Liver (tissue), 9 donors: ENCODE measurements around the gene VAPB. TPM values are rescaled to one million over a fixed set of nuclear protein-coding genes. Genes with fewer than 3 reads are reported as not detected.

Experiments used
- DNase-seq: peaks from one replicate; pipeline ENCODE4 v3.0.0-alpha.2; 2017; ENCODE audit warnings: low spot score
- H3K27ac ChIP-seq, 2 donors: one replicate each; pipeline ENCODE4 v1.7.0; 2013; ENCODE audit warnings: inconsistent platforms in 2 of 2, low read length in 2 of 2, control low read depth in 1 of 2, low read depth in 1 of 2, mild to moderate bottlenecking in 1 of 2
- H3K27me3 ChIP-seq, 4 donors: one replicate each; pipeline versions ENCODE4 v1.6.1 to v1.7.0; 2013; ENCODE audit warnings: low read length in 3 of 4, inconsistent platforms in 1 of 4, mild to moderate bottlenecking in 1 of 4, moderate library complexity in 1 of 4; ENCODE audit not compliant: control insufficient read depth in 4 of 4, insufficient read depth in 4 of 4
- H3K36me3 ChIP-seq, 4 donors: one replicate each; pipeline versions ENCODE4 v1.6.1 to v1.7.0; 2013; ENCODE audit warnings: low read length in 3 of 4, mild to moderate bottlenecking in 3 of 4, low read depth in 1 of 4, moderate library complexity in 1 of 4; ENCODE audit not compliant: control insufficient read depth in 4 of 4, insufficient read depth in 3 of 4
- H3K4me1 ChIP-seq, 4 donors: one replicate each; pipeline versions ENCODE4 v1.6.1 to v1.7.0; 2013; ENCODE audit warnings: low read length in 3 of 4, mild to moderate bottlenecking in 3 of 4, moderate library complexity in 1 of 4; ENCODE audit not compliant: control insufficient read depth in 4 of 4, insufficient read depth in 4 of 4
- H3K4me3 ChIP-seq, 3 donors: one replicate each; pipeline versions ENCODE4 v1.6.1 to v1.7.0; 2013; ENCODE audit warnings: low read length in 3 of 3, control low read depth in 1 of 3, low read depth in 1 of 3, mild to moderate bottlenecking in 1 of 3
- H3K9ac ChIP-seq, 2 donors: one replicate each; pipeline ENCODE4 v1.7.0; 2013; ENCODE audit warnings: low read length in 2 of 2, mild to moderate bottlenecking in 2 of 2, moderate library complexity in 2 of 2, control low read depth in 1 of 2, low read depth in 1 of 2
- H3K9me3 ChIP-seq, 4 donors: one replicate each; pipeline versions ENCODE4 v1.6.1 to v1.7.0; 2013; ENCODE audit warnings: low read length in 3 of 4; ENCODE audit not compliant: control insufficient read depth in 4 of 4
- ATF3 ChIP-seq: IDR thresholded peaks from 2 replicates; pipeline ENCODE4 v1.6.1; 2016; ENCODE audit warnings: antibody characterized with exemption
- CTCF ChIP-seq: fragments of 150-350 bp; IDR thresholded peaks from 2 replicates; pipeline ENCODE4 v1.5.1; 2017; ENCODE audit warnings: improper control_type of control experiment, low read depth, low read length; ENCODE audit not compliant: missing input control
- EGR1 ChIP-seq, 2 donors: IDR thresholded peaks; 2 replicates each; pipeline ENCODE4 v1.6.1; 2016 to 2018; ENCODE audit warnings: antibody characterized with exemption in 2 of 2, low read depth in 2 of 2
- FOXA1 ChIP-seq: IDR thresholded peaks from 2 replicates; pipeline ENCODE4 v1.6.1; 2016; ENCODE audit warnings: antibody characterized with exemption
- FOXA2 ChIP-seq: IDR thresholded peaks from 2 replicates; pipeline ENCODE4 v1.6.1; 2016; ENCODE audit warnings: antibody characterized with exemption
- GABPA ChIP-seq, 2 donors: IDR thresholded peaks in 1 of 2; conservative IDR thresholded peaks in 1 of 2; 2 replicates each; pipeline ENCODE4 v1.6.1; 2016; ENCODE audit warnings: antibody characterized with exemption in 2 of 2, mild to moderate bottlenecking in 1 of 2, moderate library complexity in 1 of 2
- HNF4A ChIP-seq, 2 donors: conservative IDR thresholded peaks; 2 replicates each; pipeline ENCODE4 v1.6.1; 2016; ENCODE audit warnings: antibody characterized with exemption in 2 of 2, mild to moderate bottlenecking in 2 of 2
- JUND ChIP-seq, 2 donors: IDR thresholded peaks; 2 replicates each; pipeline ENCODE4 v1.6.1; 2016; ENCODE audit warnings: antibody characterized with exemption in 2 of 2
- NR2F2 ChIP-seq: IDR thresholded peaks from 2 replicates; pipeline ENCODE4 v1.6.1; 2016; ENCODE audit warnings: antibody characterized with exemption
- REST ChIP-seq: IDR thresholded peaks from 2 replicates; pipeline ENCODE4 v1.6.1; 2016; ENCODE audit warnings: antibody characterized with exemption, mild to moderate bottlenecking
- RXRA ChIP-seq, 2 donors: IDR thresholded peaks; 2 replicates each; pipeline ENCODE4 v1.6.1; 2017 to 2018; ENCODE audit warnings: antibody characterized with exemption in 2 of 2, mild to moderate bottlenecking in 1 of 2
- SP1 ChIP-seq: IDR thresholded peaks from 2 replicates; pipeline ENCODE4 v1.6.1; 2018; ENCODE audit warnings: antibody characterized with exemption, mild to moderate bottlenecking
- TAF1 ChIP-seq: conservative IDR thresholded peaks from 2 replicates; pipeline ENCODE4 v1.6.1; 2016; ENCODE audit warnings: antibody characterized with exemption, mild to moderate bottlenecking
- YY1 ChIP-seq: IDR thresholded peaks from 2 replicates; pipeline ENCODE4 v1.6.1; 2016; ENCODE audit warnings: antibody characterized with exemption, mild to moderate bottlenecking
- ZBTB33 ChIP-seq: IDR thresholded peaks from 2 replicates; pipeline ENCODE4 v1.6.1; 2016; ENCODE audit warnings: antibody characterized with exemption
- WGBS: extraction: QIAGEN DNeasy Blood & Tissue Kit; methylation state at CpG from one replicate; pipeline ENCODE4 v1.1.7; 2013; 5-methylcytosine and 5-hydroxymethylcytosine counted together
- polyA plus RNA-seq, 2 donors: library from polyadenylated mRNA; stranded (reverse) in 1 of 2; unstranded in 1 of 2; fragments of 200-250 nt in 1 of 2; fragments of >200 nt in 1 of 2; fragmentation: Nextera tagmentation in 1 of 2; extraction: Ambion mirVana in 1 of 2; gene quantifications; one replicate each; pipeline versions ENCODE4 v1.2.1 to v1.2.3, GENCODE V29; 2013 to 2015
- total RNA-seq, 2 donors: library from RNA; depleted of rRNA; stranded (reverse); fragments of >200 nt; gene quantifications; one replicate each; pipeline ENCODE4 v1.2.3, GENCODE V29; 2014
- donor health status: healthy.
- donor health status: healthy.
- donor health status: healthy.
- donor health status: healthy.
- donor health status: healthy.

Gene VAPB
- total and polyA plus RNA-seq, 4 donors: 12.2 to 21.7 (median 18.5) TPM

GRCh38 chr20:58478141-58478805 is 89.2 kb downstream of the VAPB start (continued):
- no peak for TF ChIP-seq REST
- TF ChIP-seq FOXA1: no peak
- no peak for TF ChIP-seq YY1
- no peak for TF ChIP-seq FOXA2
- no peak for TF ChIP-seq HNF4A (conservative IDR thresholded peaks at IDR 0.05)
- no peak for TF ChIP-seq TAF1
- TF ChIP-seq EGR1 (IDR thresholded peaks at IDR 0.05; ENCODE audit: low read depth in 2 of 2): no peak
- no peak for TF ChIP-seq JUND (IDR thresholded peaks at IDR 0.05)
- TF ChIP-seq ATF3: no peak

GRCh38 chr20:58479726-58480440 is 90.9 kb downstream of the VAPB start:
- TF ChIP-seq ZBTB33 (no peak), FOXA2 (no peak), TAF1 (no peak)
- Histone ChIP-seq H3K4me3 (no peak overlapping the region), H3K27me3 (no peaks in the 10 kb centered on the region), H3K9ac (no peak overlapping the region), H3K4me1 (no peaks in the 10 kb centered on the region), H3K9me3 (peaks cover 0 to 3% (median 2%) of the 10 kb centered on the region in 4 donors), H3K27ac (no peak overlapping the region), H3K36me3 (no peaks in the 10 kb centered on the region)
- no peak for DNase-seq
- WGBS: 79% methylated on average over 9 of the region's 9 CpGs

- Histone ChIP-seq H3K4me1 (no peaks in the 10 kb centered on the region), H3K9me3 (peaks cover 0 to 3% (median 2%) of the 10 kb centered on the region in 4 donors), H3K27me3 (no peaks in the 10 kb centered on the region), H3K27ac (no peak overlapping the region), H3K4me3 (no peak overlapping the region), H3K9ac (no peak overlapping the region), H3K36me3 (no peaks in the 10 kb centered on the region)
- DNase-seq: no peak
- 77% methylated on average over 16 of the region's 16 CpGs for WGBS
- TF ChIP-seq REST (no peak), FOXA2 (no peak), RXRA (IDR thresholded peaks at IDR 0.05) (no peak), FOXA1 (no peak), HNF4A (conservative IDR thresholded peaks at IDR 0.05) (no peak), CTCF (no peak), YY1 (no peak), NR2F2 (no peak), TAF1 (no peak), SP1 (no peak), GABPA (IDR thresholded peaks at IDR 0.05 in 1 of 2, conservative IDR thresholded peaks at IDR 0.05 in 1 of 2) (no peak), JUND (IDR thresholded peaks at IDR 0.05) (no peak)
Observed at GRCh38 chr20:58480551-58481336, 91.7 kb downstream of the VAPB start.
